OCI-LY7 (cell line): Measurements from ENCODE around the gene AFDN.

ENCODE experiments used
- CTCF ChIP-seq: fragments of 200-600 bp; sonication (generic); conservative IDR thresholded peaks from 2 replicates; pipeline ENCODE4 v1.5.1; 2014; ENCODE audit warnings: mild to moderate bottlenecking, antibody characterized with exemption, low read length, moderate library complexity, mixed read lengths
- EZH2phosphoT487 ChIP-seq: fragments of 200-600 bp; sonication (generic); IDR thresholded peaks from 2 replicates; pipeline ENCODE4 v1.6.1; 2018; ENCODE audit warnings: low read depth, borderline replicate concordance, mild to moderate bottlenecking, mixed run types, antibody characterized with exemption, low read length, moderate library complexity, mixed read lengths

DNA sequence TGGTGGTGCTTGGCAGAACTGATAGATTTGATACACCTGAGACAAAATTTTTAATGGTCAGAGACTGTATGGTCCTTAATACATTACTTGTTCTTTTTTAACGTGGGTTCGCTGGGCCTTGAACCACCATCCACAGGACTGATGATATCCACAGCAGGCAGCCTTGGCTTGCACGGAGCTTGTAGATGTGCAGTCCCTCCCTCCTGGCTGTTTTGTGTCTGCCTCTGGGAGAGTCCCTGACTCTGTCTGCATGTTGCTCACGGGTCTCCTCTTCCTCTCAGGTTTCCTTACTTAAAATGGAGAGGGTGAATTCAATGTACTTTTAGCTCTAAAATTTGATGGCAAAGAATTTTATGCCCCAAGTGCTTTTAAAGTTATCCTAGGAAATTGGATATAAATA lies 188.3 kb downstream of the AFDN start:
- TF ChIP-seq CTCF, result no peak
- TF ChIP-seq EZH2phosphoT487, result no peak
